K562 (cell line): ENCODE measurements around the gene CFAP410. TPM values are rescaled to one million over a fixed set of nuclear protein-coding genes. Genes with fewer than 3 reads are reported as not detected.

Experiments used
- ASH1L ChIP-seq: fragments of 450-650 bp; IDR thresholded peaks from 2 replicates; pipeline ENCODE4 v1.6.1; 2018; ENCODE audit warnings: borderline replicate concordance, mild to moderate bottlenecking, low read depth; ENCODE audit not compliant: partially characterized antibody
- E2F5 ChIP-seq: sonication (generic); formaldehyde crosslinking; IDR thresholded peaks from 2 replicates; pipeline ENCODE4 v1.8.0; 2022; ENCODE audit warnings: mild to moderate bottlenecking, missing genetic modification reagents
- EHMT2 ChIP-seq: fragments of 450-650 bp; IDR thresholded peaks from 2 replicates; pipeline ENCODE4 v1.6.1; 2018; ENCODE audit warnings: antibody characterized with exemption
- ELF1 ChIP-seq: fragments of 200-800 bp; sonication (Bioruptor generic); IDR thresholded peaks from 2 replicates; pipeline ENCODE4 v1.6.1; 2016; ENCODE audit warnings: missing genetic modification characterization, missing compliant biosample characterization
- EP400 ChIP-seq: fragments of 450-650 bp; IDR thresholded peaks from 2 replicates; pipeline ENCODE4 v1.6.1; 2017; ENCODE audit warnings: antibody characterized with exemption, mild to moderate bottlenecking, moderate library complexity
- EWSR1 ChIP-seq: fragments of 450-650 bp; IDR thresholded peaks from 2 replicates; pipeline ENCODE4 v1.6.1; 2018; ENCODE audit warnings: borderline replicate concordance, mild to moderate bottlenecking, low read depth, moderate library complexity; ENCODE audit not compliant: partially characterized antibody
- GABPB2 ChIP-seq: fragments of 250-450 bp; sonication (Bioruptor Pico); conservative IDR thresholded peaks from 2 replicates; pipeline ENCODE4 v1.5.1; 2021; ENCODE audit warnings: mild to moderate bottlenecking
- HOXB6 ChIP-seq: fragments of 250-450 bp; sonication (Bioruptor Pico); IDR thresholded peaks from 2 replicates; pipeline ENCODE4 v1.5.1; 2022; ENCODE audit warnings: mild to moderate bottlenecking, borderline replicate concordance
- MBD2 ChIP-seq: sonication (generic); IDR thresholded peaks from 2 replicates; pipeline ENCODE4 v1.6.1; 2016; ENCODE audit warnings: low read depth, borderline replicate concordance
- MCM3 ChIP-seq: fragments of 450-650 bp; IDR thresholded peaks from 2 replicates; pipeline ENCODE4 v1.6.1; 2016
- NR2C1 ChIP-seq, 2 experiments: fragments of 450-650 bp; IDR thresholded peaks; 2 replicates each; pipeline ENCODE4 v1.6.1; 2017; ENCODE audit warnings: mild to moderate bottlenecking in 2 of 2, antibody characterized with exemption in 1 of 2, inconsistent platforms in 1 of 2, missing compliant biosample characterization in 1 of 2, missing genetic modification characterization in 1 of 2
- NRF1 ChIP-seq, 2 experiments: fragments of 450-650 bp; IDR thresholded peaks in 1 of 2; conservative IDR thresholded peaks in 1 of 2; 2 replicates each; pipeline ENCODE4 v1.6.1; 2014; ENCODE audit warnings: mild to moderate bottlenecking in 2 of 2
- PPARD ChIP-seq: fragments of 250-450 bp; sonication (Bioruptor Pico); IDR thresholded peaks from 2 replicates; pipeline ENCODE4 v1.8.0; 2022; ENCODE audit warnings: inconsistent platforms, mild to moderate bottlenecking, moderate library complexity
- RBFOX2 ChIP-seq: fragments of 200-400 bp; formaldehyde crosslinking; IDR thresholded peaks from 2 replicates; pipeline ENCODE4 v1.6.1; 2017; ENCODE audit warnings: low read depth, mild to moderate bottlenecking, low read length, moderate library complexity
- RFX1 ChIP-seq: fragments of 450-650 bp; IDR thresholded peaks from 2 replicates; pipeline ENCODE4 v1.6.1; 2016; ENCODE audit warnings: mild to moderate bottlenecking, moderate library complexity
- TAF7 ChIP-seq: fragments of 450-650 bp; IDR thresholded peaks from 2 replicates; pipeline ENCODE4 v1.6.1; 2016; ENCODE audit warnings: missing genetic modification characterization, missing compliant biosample characterization
- TBP ChIP-seq: optimal IDR thresholded peaks from 2 replicates; pipeline ENCODE3; 2011; ENCODE audit warnings: low read depth, low read length, improper control_type of control experiment
- THAP12 ChIP-seq: fragments of 250-450 bp; sonication (Bioruptor Pico); IDR thresholded peaks from 2 replicates; pipeline ENCODE4 v1.9.0; 2021; ENCODE audit warnings: mild to moderate bottlenecking, inconsistent platforms
- ZBTB1 ChIP-seq: sonication (generic); formaldehyde crosslinking; IDR thresholded peaks from 2 replicates; pipeline ENCODE4 v1.8.1; 2023; ENCODE audit warnings: missing genetic modification reagents, low read depth, mild to moderate bottlenecking, borderline replicate concordance
- ZBTB2 ChIP-seq: fragments of 450-650 bp; IDR thresholded peaks from 2 replicates; pipeline ENCODE4 v1.6.1; 2016; ENCODE audit warnings: antibody characterized with exemption
- ZBTB49 ChIP-seq: sonication (generic); formaldehyde crosslinking; IDR thresholded peaks from 2 replicates; pipeline ENCODE4 v1.8.0; 2022; ENCODE audit warnings: missing genetic modification reagents, mild to moderate bottlenecking, borderline replicate concordance
- ZNF140 ChIP-seq: fragments of 250-450 bp; sonication (Bioruptor Pico); IDR thresholded peaks from 2 replicates; pipeline ENCODE4 v1.8.0; 2021; ENCODE audit warnings: moderate library complexity, mild to moderate bottlenecking, inconsistent platforms
- ZNF282 ChIP-seq: sonication (generic); formaldehyde crosslinking; IDR thresholded peaks from 2 replicates; pipeline ENCODE4 v1.8.1; 2023; ENCODE audit warnings: missing genetic modification reagents
- polyA plus RNA-seq, 8 experiments: library from polyadenylated mRNA; depleted of rRNA in 4 of 8; stranded (reverse) in 5 of 8; unstranded in 3 of 8; fragments of >200 nt; fragmentation: Nextera tagmentation in 2 of 8; fragmentation: Illumina TruSeq in 1 of 8; extraction: Ambion mirVana in 2 of 8; extraction: Trizol in 1 of 8; gene quantifications; 2 replicates each; pipeline versions ENCODE4 v1.2.1 to v1.2.3, GENCODE V29; 2011 to 2014; ENCODE audit warnings: inconsistent platforms in 1 of 8, missing spikeins in 1 of 8
- total RNA-seq, 7 experiments: library from RNA; depleted of rRNA in 6 of 7; stranded (reverse); fragments of >200 nt in 6 of 7; fragmentation: Illumina TruSeq in 2 of 7; extraction: Trizol in 2 of 7; gene quantifications; 2 replicates each; pipeline versions ENCODE4 v1.2.1 to v1.2.3, GENCODE V29; 2011 to 2021; ENCODE audit warnings: low replicate concordance in 1 of 7

Gene CFAP410
- total and polyA plus RNA-seq, 9 of the 15 experiments (the other 6 are each of a cell fraction or from before 2014, with no cell fraction given), result 0.07 to 17.3 (median 2.3) TPM

- TF ChIP-seq THAP12 (0 out of 2 replicates have a peak, but pooled peaks have one; percentile 14), RFX1 (no peak), GABPB2 (CRISPR knock-in tag) (no peak), ASH1L (no peak), ELF1 (tag) (peak; percentile 89), EP400 (no peak), RBFOX2 (peak; percentile 75), ZBTB1 (no peak), E2F5 (CRISPR knock-in tag) (no peak), EWSR1 (no peak), MBD2 (no peak), NR2C1 (IDR thresholded peaks at IDR 0.05) (no peak), NR2C1 (tag; IDR thresholded peaks at IDR 0.05) (no peak), NRF1 (conservative IDR thresholded peaks at IDR 0.05 in 1 of 2, IDR thresholded peaks at IDR 0.05 in 1 of 2) (peak; percentile 26 to 31; a peak in 2 of 4 replicates), PPARD (CRISPR knock-in tag) (no peak), ZBTB2 (no peak), EHMT2 (no peak), ZNF282 (CRISPR knock-in tag) (no peak), MCM3 (no peak), ZNF140 (CRISPR knock-in tag) (no peak), TBP (peak; percentile 5), HOXB6 (CRISPR knock-in tag) (no peak), ZBTB49 (CRISPR knock-in tag) (no peak), TAF7 (tag) (no peak)
These were observed 38.8 kb downstream of the CFAP410 start (continued) for GRCh38 chr21:44300262-44300959.
